NCI-H2107 treated with DMSO at 0.1 percent for 48 hours (cell line): Measurements from ENCODE around the gene ANXA8.

Source experiments
- DNase-seq: peaks from one replicate; lab custom pipeline; 2025; ENCODE audit not compliant: unreplicated experiment; lab: John Stamatoyannopoulos, UW

ANXA8 gene

GRCh38 chr10:47449102-47449978 lies 34.6 kb downstream of the ANXA8 start:
- DNase-seq, result no peak

GRCh38 chr10:47447705-47448104 lies 36.2 kb downstream of the ANXA8 start:
- DNase-seq, result no peak

DNA sequence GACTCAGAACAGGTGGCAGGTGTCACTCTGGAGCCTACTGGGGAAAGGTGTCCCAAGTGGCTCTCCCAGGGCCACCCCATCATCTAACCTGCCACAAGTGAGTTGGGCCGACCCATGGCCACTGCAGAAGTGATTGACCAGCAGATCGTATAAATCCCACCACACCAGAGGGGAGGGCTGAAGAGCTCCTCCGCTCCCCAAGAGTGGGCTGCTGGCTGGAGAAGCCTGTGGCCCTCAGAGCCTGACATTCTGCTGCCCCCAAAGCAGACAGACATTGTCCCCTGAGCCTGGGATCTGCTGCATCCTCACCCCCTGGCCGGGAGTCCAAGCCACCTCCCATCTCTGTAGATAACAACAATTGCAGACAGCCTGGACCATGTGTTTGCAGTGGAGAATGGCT lies 36.7 kb downstream of the ANXA8 start:
- DNase-seq, result no peak

DNA sequence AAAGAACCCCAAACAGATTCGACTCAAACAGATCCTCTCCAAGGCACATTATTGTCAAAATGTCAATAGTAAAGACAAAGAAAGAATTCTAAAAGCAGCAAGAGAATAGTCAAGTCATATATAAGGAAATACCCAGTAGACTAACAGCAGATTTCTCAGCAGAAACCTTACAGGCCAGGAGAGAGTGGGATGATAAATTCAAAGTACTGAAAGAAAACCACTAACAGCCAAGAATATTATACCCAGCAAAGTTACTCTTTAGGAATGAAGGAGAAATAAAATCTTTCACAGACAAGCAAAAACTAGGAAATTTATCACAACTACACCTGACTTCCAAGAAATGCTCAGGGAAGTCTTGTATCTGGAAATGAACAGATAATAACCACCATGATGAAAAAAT lies 38.2 kb downstream of the ANXA8 start:
- DNase-seq, result no peak

DNA sequence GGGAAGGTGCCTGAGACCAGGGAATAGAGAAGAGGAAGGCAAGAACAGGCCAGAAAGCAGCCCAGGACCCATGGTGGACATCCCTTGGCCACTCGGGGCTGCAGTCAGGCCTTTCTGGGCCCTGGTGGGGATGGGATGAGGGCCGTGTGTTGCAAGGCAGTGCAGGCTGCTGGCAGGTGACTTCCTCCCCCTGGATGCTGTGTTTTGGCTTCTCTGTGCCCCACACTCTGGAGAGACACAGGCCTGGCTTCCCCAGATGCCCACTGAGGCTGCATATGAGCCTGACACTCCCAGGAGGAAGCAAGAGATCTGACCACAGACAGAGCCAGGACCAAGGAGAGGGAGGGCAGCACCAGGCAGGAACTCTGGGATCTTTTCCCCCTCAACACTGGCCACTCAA lies 39.9 kb downstream of the ANXA8 start:
- DNase-seq, result no peak

DNA sequence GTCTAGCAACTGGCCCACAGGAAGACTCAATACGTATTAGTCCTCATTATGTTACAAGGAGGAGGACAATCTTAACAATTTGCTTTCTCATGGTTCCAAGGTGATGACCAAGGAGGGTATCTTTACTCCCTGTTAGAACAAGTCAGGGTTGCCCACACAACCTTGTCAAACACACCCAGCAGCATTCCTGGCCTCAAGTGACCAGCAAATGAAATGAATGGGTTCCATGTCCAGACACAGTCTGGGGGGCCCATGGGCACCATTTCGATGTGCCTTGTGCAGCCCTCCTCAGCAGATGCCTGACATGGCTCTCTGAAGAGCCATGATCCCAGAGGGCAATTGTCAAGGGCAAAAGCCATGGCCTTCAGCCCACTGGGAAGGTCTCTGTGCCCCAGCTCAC lies 40.8 kb downstream of the ANXA8 start:
- no peak for DNase-seq

DNA sequence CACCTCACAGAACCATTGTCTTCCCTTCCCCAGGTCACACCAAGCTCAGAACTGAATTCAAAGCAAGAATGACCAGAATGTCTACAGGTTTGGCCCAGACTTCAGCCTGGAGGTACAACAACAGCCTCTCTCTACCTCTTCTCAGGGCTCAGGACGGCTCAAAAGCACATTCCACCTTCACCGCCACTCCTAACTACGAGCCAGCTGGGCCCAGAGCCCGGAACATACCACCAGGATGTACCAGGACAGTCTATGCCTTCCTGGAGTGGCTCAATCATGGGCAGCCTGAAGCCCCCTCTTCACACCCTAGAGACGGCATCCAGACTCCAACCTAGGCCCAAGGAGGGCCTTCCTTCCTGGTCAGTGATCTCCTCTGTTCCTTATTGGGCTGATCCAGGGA lies 41.6 kb downstream of the ANXA8 start:
- DNase-seq, result no peak

DNA sequence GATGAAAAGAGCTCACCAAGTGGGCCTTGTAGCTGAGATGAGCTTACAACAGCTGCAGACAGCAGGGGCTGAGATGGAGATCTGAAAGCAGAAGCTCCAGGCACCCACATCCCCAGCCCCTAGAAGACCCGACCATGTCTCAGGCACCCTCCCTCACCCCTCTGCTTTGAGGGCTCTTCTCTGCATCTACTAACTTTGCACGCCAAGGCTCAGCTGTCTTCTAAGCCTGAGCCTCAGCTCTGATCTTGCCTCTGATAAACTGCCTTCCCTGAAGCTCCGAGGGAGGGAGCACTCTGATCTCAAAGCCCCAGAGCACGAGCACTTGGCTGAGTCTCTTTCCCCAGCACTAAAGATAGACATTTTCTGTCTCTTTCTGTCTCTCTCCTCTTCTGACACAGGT lies 42.0 kb downstream of the ANXA8 start:
- DNase-seq, result no peak

GRCh38 chr10:47440207-47440606 lies 43.7 kb downstream of the ANXA8 start:
- DNase-seq, result no peak

GRCh38 chr10:47438857-47439474 lies 44.9 kb downstream of the ANXA8 start:
- DNase-seq, result no peak

DNA sequence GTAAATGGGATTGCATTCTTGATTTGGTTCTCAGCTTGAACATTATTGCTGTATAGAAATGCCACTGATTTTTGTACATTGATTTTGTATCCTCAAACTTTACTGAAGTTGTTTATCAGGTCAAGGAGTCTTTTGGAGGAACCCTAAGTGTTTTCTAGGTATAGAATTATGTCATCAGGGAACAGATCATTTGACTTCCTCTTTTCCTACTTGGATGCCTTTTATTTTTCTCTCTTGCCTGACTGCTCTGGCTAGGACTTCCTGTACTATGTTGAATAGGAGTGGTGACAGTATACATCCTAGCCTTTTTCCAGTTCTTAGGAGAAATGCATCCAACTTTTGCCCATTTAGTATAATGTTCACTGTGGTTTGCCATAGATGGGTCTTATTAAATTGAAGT lies 48.8 kb downstream of the ANXA8 start:
- no peak for DNase-seq

DNA sequence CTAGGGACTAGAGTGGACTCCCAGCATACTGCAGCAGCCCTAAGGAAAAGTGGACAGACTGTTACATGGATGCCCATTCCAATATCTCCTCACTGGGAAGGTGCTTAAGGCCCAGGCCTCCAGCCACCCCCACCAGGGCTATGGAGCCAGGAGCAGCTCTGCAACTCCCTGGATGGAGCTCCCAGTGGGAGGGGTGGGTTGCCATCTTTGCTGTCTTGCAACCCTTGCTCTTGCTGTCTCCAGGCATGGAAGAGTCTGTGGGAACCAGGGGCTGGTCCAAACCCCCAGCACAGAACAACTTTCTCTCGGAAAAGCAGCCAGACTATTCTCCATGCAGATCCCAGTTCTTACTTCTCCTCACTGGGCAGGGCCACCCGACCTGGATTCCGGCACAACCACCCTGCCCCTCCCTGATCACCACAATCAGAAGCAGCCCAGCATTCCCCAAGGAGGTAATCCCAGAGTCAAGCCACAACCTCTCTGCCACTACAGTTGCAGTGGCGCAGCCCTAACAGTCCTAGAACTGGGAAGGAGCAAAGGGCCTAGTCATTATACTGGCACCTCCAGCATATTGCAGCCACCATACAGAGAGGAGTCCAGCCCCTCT lies 58.0 kb downstream of the ANXA8 start:
- no peak for DNase-seq

- DNase-seq, result no peak
These were observed 59.7 kb downstream of the ANXA8 start for GRCh38 chr10:47424231-47424630.

GRCh38 chr10:47423476-47423875 lies 60.4 kb downstream of the ANXA8 start:
- no peak for DNase-seq

DNA sequence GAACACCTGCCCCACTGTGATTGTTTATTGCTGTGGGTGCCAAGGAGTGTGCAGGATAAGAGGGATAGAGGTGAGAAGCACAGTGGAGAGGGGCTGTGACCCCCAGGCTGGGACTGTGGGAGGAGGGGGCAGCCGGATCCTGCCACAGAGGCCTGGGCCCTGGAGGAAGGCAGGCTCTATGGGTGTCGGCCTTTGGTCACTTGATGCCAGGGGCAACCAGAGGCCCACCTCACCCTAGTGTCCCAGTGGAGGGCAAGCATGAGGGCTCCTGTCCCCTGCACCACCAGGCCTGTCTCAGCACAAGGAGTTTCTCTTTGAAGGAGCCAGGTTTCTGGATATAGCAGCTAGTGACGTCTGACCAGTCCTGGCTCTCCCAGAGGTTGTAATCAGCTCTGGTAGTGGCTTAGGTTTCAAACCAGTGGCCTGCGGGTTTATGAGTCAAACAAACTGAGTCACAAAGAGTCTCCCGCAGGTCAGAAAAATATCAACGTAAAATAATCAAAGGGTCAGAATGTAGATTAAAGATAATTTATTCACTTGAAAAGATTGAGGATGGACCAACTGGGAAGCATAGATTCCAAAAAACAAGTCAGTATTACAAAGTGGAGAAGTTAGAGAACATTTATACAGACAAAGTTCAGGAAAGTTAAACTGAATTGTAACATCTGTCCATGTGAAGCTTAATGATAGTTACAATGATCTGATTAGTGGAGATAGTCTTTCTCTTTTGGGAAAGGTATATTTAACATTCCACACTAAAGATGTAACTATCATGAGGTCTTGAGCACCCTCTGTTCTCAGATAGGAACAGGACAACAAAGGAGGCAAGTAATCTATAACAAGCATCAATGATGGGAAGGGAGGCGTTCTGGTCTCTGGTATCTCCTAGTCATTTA lies 62.6 kb downstream of the ANXA8 start:
- no peak for DNase-seq

DNA sequence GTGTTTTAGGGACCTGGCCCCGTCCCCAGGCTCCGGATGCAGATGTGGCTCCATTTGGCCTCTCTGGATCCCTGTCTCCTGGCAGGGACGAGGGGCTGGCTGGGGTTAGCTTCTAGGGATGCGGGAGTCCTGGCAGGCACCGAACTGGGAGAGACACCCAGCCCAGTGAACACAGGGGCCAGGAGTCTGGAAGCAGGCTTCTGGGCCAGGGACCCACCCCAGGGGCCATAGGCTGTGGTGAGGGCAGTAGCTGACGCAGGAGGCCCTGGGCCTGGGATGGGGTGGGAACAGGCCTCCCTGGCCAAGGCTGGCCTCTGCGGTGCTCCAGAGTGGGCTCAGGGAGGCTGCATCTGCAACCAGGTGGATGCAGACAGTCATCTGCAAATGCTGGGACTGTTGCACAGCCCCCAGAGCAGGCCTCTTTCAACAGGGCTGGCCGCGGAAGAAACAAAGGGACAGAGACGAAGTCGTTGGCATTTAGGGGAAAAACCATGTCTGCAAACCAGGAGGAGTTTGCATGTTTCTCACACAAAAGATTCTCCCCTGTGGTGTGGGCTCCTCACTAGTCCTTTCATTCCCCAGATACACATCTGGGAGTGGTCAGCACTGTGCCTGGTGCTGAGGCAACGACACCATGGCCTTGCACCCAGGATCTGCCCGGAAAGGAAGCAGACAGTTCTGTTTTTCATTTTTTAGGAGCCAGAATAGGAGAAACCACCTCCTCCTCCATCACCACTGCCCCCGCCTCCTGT lies 63.4 kb downstream of the ANXA8 start:
- no peak for DNase-seq

GRCh38 chr10:47419421-47419820 lies 64.5 kb downstream of the ANXA8 start:
- DNase-seq, result no peak

DNA sequence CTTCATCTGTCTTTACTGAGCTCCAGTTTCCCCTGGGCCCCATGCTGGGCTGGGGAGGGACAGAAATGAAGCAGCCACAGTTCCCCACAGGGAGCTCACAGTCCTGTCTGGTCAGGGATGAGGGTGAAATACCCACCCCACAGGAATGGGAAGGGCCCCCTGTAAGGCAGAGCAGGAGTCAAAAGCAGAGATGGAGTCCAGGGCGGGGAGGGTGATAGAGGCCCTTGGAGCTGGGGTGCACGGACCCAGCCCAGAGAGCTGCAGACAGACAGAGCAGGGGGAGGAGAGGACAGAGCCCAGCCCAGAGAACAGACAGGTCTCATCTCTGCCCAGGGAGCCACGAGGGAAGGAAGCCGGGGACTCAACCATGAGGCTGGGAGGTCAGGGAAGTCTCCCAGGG lies 64.9 kb downstream of the ANXA8 start:
- no peak for DNase-seq

DNA sequence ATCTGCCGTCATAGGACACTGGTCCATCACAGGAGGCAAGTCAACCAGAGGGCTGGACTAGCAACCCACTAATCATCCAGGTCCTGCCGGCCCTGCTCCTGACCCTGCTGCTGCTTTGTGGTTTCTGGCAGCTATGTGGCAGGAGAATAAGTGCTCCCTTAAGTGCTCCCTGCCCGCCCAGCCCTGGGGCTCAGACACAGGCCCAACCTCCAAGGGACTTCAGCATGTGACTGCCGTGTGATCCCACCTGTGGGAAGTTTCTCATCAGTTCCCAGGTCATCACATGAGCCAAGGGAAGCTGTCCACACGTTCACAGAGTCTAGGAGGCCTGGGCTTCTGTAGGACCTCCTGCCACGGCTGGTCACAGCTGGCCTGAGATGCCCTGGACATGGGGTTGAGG lies 65.6 kb downstream of the ANXA8 start:
- DNase-seq, result no peak
